Activated CD8-positive, alpha-beta memory T cell treated with anti-CD3 and anti-CD28 coated beads for 36 hours (primary cell): ENCODE data around the gene STRN. TPM values are rescaled to one million over a fixed set of nuclear protein-coding genes. Genes with fewer than 3 reads are reported as not detected.
"Not testable (repeated sequence)": the region's sequence is repeated elsewhere in the genome, so short reads cannot be mapped to it uniquely, and the experiment has no call there.

Experiments
- CTCF ChIA-PET: fragments of 350-600 bp; sonication (Branson Sonifier 250); formaldehyde crosslinking; loops from one replicate; lab custom pipeline; 2021; ENCODE audit warnings: antibody characterized with exemption; lab: Charles Lee
- POLR2A ChIA-PET: fragments of 350-600 bp; sonication (Branson Sonifier 250); formaldehyde crosslinking; loops from one replicate; lab custom pipeline; 2021; ENCODE audit warnings: antibody characterized with exemption; lab: Charles Lee
- total RNA-seq, 2 experiments: library from RNA; stranded (reverse); gene quantifications; one replicate each; pipeline ENCODE4 v1.2.3, GENCODE V29; 2021

STRN gene
- total RNA-seq, 2 experiments from 2014 or later, result 25.6 to 27.9 TPM

DNA sequence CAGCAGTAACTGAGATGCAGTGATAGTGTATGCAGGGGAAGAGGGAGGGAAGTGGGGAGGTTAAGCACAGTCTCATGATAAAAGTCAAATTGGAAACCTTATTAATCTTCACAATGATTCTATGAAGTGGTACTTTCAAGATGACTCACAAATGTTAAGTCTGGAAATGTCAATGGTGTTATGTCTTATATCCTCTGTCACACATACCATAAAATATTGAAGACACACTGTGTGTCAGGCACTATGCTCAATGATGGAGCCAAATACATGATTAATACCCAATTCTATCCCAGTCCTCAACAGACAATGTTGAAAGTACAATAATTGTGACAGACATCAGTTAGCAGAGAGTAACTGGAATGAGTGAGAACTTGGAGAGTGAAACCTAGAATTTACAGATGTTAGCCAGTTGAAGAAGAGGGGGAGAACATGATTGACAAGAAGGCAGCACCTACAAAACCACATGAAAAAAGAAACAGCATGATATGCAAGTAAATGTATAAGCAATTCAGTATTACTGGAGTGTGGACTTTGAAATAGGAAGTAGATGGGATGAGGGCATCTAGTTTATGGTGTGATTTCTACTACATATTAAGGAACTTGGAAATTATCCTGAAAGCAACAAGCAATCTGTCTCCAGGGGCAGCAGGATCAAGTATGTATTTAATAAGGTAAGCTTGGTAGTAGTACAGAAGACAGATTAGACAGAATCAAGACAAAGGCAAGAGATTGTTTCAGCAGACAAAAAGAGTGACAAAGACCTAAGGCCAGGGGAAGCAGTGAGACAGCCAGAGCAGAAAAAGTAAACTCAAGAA is 107.6 kb downstream of the STRN start:
- ChIA-PET CTCF (no interaction called here), POLR2A (no interaction called here)

GRCh38 chr2:36857713-36858112 is 108.6 kb downstream of the STRN start:
- ChIA-PET POLR2A (no interaction called here), CTCF (no interaction called here)

- CTCF ChIA-PET, result no interaction called here
- POLR2A ChIA-PET, result no interaction called here
Measured at GRCh38 chr2:36855429-36855828, 110.9 kb downstream of the STRN start.

GRCh38 chr2:36854241-36854640 is 112.1 kb downstream of the STRN start:
- ChIA-PET POLR2A (interaction anchor here (0.7 kb wide), 1 partner anchor 250 kb away, joined by 3 read pairs; no protein-coding TSS in a partner anchor), CTCF (no interaction called here)

DNA sequence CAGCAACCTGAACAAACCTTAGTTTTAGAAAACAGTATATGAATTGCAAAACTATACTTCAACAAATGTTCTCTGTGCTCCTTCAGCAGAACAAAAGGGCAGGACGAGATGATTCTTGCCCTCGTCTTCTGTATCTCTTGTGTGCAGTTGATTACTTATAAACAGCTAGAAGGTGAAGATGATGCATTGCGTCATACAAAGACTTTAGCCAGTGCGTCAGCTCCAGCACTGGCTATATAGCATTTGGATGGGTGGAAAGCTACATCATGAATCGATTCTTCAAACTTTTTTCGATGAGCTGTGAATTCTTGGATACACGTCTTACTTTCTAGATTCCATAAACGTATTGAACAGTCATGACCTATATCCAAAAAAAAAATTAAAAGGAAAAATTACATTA is 117.1 kb downstream of the STRN start:
- ChIA-PET POLR2A (no interaction called here), CTCF (no interaction called here)

GRCh38 chr2:36843838-36844237 is 122.5 kb downstream of the STRN start:
- POLR2A ChIA-PET, result no interaction called here
- CTCF ChIA-PET, result no interaction called here

DNA sequence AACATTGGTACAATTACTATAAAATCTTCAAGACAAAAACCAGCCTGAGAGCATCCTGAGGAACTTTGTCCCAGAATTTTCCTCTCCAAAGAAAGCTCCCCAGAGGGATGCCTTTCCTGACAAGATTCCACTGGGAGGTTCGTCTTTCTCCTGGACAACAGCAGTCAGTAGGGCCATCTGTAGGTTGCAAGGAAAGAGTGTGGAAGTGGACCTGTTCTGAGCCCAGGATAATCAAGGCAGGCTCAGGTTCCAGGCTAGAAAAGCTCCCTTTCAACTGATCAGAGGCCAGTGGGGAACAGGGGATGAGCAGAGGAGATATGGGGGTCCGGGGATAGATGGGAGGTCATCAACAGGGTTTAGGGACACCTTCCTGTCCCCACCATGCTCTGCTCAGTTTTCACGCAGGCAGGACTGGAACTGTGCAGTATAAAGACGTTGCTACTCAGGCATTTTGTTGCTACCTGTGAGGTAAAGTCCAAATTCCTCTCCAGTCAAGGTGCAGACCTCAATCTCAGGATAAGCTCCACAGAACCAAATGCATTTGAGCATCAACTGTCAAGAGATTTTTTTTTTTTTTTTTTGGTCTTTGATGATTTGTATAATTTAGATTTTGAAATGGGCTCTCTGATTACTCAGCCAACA is 126.2 kb downstream of the STRN start:
- CTCF ChIA-PET, result no interaction called here
- POLR2A ChIA-PET, result no interaction called here

- CTCF ChIA-PET, result no interaction called here
- POLR2A ChIA-PET, result no interaction called here
Measured at GRCh38 chr2:36834731-36835524, 131.4 kb downstream of the STRN start.

DNA sequence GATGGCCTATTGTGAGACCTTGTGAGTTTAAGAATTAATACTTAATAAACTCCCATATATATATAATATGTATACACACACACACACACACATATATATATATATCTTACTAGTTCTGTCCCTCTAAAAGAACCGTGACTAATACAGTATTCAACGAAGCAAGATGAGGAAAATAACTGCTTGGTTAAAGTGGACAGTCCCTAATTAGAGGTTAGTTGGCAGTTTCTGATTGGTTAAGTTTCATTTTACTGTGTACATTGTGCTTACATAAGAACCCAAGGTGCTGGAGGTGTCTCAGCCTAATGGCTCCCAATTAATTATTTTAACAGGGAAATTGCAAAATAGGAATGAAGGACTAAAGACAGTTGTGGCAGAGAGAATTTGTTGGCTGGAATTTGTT is 132.1 kb downstream of the STRN start:
- ChIA-PET CTCF (no interaction called here), POLR2A (no interaction called here)

DNA sequence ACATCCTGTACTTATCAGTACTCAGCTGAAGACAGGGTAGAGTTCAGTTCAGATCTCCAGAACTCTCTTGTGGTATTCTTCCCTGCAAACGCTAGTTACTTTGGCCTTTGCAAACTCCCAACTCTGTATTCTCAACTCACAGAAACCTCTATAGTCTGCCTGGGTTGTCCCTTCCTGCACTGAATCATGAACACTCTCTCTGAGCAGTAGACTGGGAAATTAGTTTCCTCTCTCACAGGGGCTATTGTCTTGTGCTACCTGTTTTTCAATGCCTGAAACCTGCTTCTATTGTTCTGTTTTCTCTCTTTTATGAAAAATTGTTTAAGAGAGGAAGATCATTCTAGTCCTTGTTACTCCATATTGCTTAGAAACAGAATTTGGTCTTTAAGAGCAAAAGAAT is 135.2 kb downstream of the STRN start:
- POLR2A ChIA-PET, result no interaction called here
- CTCF ChIA-PET, result interaction anchor here (0.6 kb wide), 1 partner anchor 1037 kb away, joined by 4 read pairs; no protein-coding TSS in a partner anchor

- POLR2A ChIA-PET, CTCF ChIA-PET: not testable (repeated sequence)
Measured at GRCh38 chr2:36824683-36825082, 141.7 kb downstream of the STRN start.

DNA sequence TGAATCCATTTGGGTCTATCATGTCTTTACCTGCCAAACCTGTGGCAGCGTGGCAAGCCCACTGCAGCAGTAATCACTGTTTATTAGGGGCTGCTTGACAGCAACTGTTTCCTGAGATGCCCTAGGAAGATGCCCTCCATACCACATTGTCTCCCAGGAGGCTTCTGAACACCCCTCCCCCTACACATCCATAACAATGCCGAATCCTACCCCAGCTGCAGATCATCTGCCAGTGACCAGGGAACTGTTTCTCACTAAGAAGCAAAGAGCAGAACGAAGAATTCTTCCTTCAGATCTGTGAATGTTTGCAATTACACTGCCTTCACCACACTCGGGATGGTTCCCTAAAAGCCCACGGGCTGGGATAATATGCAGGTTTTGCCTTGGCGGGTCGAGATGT is 142.1 kb downstream of the STRN start:
- POLR2A ChIA-PET, result no interaction called here
- CTCF ChIA-PET, result no interaction called here

- CTCF ChIA-PET, result no interaction called here
- POLR2A ChIA-PET, result no interaction called here
Measured at GRCh38 chr2:36823862-36824261, 142.5 kb downstream of the STRN start.

- POLR2A ChIA-PET, result no interaction called here
- CTCF ChIA-PET, result no interaction called here
Measured at GRCh38 chr2:36820942-36821605, 145.3 kb downstream of the STRN start.

- ChIA-PET CTCF (no interaction called here), POLR2A (no interaction called here)
Measured at GRCh38 chr2:36819095-36819711, 147.1 kb downstream of the STRN start.

DNA sequence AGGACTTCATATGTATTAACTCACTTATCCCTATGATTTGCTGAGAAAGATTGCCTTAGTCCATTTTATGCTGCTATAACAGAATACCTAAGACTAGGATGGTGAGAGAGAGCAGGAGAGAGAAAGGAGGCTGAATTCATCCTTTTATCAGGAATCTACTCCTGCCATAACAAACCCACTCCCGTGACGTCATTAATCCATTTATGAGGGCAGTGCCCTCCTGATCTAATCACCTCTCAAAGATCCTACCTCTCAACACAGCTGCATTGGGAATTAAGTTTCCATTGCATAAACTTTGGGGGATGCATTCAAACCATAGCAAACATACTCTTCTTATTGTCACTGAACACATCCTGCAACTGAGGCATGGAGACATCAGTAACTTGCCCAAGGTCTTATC is 147.8 kb downstream of the STRN start:
- POLR2A ChIA-PET, result no interaction called here
- CTCF ChIA-PET, result no interaction called here

- POLR2A ChIA-PET, result no interaction called here
- CTCF ChIA-PET, result interaction anchor here (0.8 kb wide), 1 partner anchor 26 kb away, joined by 3 read pairs; no protein-coding TSS in a partner anchor
Measured at GRCh38 chr2:36812196-36812595, 154.1 kb downstream of the STRN start.

DNA sequence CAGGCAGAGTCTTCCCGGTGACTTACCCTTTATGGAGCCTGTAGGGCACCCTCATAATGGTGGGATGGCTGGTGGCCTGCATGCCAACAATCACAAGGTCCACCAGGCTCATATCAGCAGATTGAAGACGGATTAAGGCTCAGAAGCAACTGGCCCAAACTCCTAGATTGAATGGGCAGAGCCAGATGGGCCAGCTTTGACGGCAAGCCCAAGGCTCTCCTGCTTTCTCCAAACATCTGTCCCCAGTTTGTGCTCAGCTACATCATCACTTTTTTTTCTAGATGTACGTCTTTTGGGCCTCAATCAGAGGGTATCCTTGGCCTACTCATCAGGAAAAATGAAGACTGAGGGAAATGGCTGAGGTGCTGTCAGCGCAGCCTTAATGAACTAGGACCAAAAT is 155.3 kb downstream of the STRN start:
- ChIA-PET POLR2A (no interaction called here), CTCF (interaction anchor here (0.8 kb wide), 1 partner anchor 25 kb away, joined by 3 read pairs; no protein-coding TSS in a partner anchor)

GRCh38 chr2:36809069-36809445 is 157.3 kb downstream of the STRN start:
- POLR2A ChIA-PET, result no interaction called here
- CTCF ChIA-PET, result no interaction called here
